ENCODE data around the gene FEM1A. TPM values are rescaled to one million over a fixed set of nuclear protein-coding genes. Genes with fewer than 3 reads are reported as not detected.
"Not testable (repeated sequence)": the region's sequence is repeated elsewhere in the genome, so short reads cannot be mapped to it uniquely, and the experiment has no call there.

FEM1A gene
- total and polyA plus RNA-seq, 9 of the 15 experiments (the other 6 are each of a cell fraction or from before 2014, with no cell fraction given): 0.08 to 19.0 (median 6.8) TPM

GRCh38 chr19:4822354-4822753 lies 30.8 kb downstream of the FEM1A start:
- H3K4me2 ChIP-seq (ENCODE audit: insufficient read depth, low read length); H4K20me1 ChIP-seq (replicated peaks; ENCODE audit: control insufficient read depth, insufficient read depth, low read length); H3K4me3 ChIP-seq; CTCF ChIA-PET (ENCODE audit: low intra/inter-chr PET ratio); H3K27ac ChIP-seq (ENCODE audit: extremely low read depth, low read depth, low read length); intact Hi-C loops (cut with micrococcal nuclease); H3K9me1 ChIP-seq (ENCODE audit: control insufficient read depth, insufficient read depth, low read length); H3K9me3 ChIP-seq (replicated peaks; ENCODE audit: control insufficient read depth, insufficient read depth, low read depth, low read length); FAIRE-seq; ATAC-seq; DNase-seq (ENCODE audit: extremely low read depth in 1 of 4, low spot score in 3 of 4); H2AFZ ChIP-seq (ENCODE audit: low read depth, low read length); H3K27me3 ChIP-seq (ENCODE audit: control insufficient read depth in 2 of 2, insufficient read depth in 2 of 2, low read length in 2 of 2); in situ Hi-C loops (cut with MboI); H3K9ac ChIP-seq (ENCODE audit: insufficient read depth in 1 of 2, low read depth in 2 of 2, low read length in 2 of 2): not testable (repeated sequence)
- Histone ChIP-seq H3K4me1 (replicated peaks in 1 of 2; ENCODE audit: control insufficient read depth in 2 of 2, insufficient read depth in 2 of 2, low read length in 2 of 2) (peaks cover 0 to 12% of the 10 kb centered on the region in 2 experiments; a peak in 2 of 5 replicates), H3K79me2 (ENCODE audit: control insufficient read depth, insufficient read depth, low read length) (peaks cover 10% of the 10 kb centered on the region; the same call in 2 of the 3 replicates), H3K36me3 (ENCODE audit: control insufficient read depth, insufficient read depth, low read length) (peaks cover 25% of the 10 kb centered on the region; the same call in 2 of the 3 replicates)
- TF ChIP-seq ZBTB40 (IDR thresholded peaks at IDR 0.05) (peak; percentile 95), ZBTB40 (CRISPR knock-in tag; IDR thresholded peaks at IDR 0.05) (peak; percentile 91)
- BruUV-seq (replicated peaks): TSS peak; percentile 36
- 93% methylated on average over 7 of the region's 7 CpGs for WGBS (ENCODE audit: insufficient coverage, low coverage, missing lambda C conversion rate)
- POLR2A ChIA-PET: interaction anchor here (0.6 to 0.8 kb wide), 3 partner anchors 9 to 256 kb away, joined by 3 read pairs; no protein-coding TSS in a partner anchor
